ENCODE results near the gene SCUBE3.

The SCUBE3 gene

DNA sequence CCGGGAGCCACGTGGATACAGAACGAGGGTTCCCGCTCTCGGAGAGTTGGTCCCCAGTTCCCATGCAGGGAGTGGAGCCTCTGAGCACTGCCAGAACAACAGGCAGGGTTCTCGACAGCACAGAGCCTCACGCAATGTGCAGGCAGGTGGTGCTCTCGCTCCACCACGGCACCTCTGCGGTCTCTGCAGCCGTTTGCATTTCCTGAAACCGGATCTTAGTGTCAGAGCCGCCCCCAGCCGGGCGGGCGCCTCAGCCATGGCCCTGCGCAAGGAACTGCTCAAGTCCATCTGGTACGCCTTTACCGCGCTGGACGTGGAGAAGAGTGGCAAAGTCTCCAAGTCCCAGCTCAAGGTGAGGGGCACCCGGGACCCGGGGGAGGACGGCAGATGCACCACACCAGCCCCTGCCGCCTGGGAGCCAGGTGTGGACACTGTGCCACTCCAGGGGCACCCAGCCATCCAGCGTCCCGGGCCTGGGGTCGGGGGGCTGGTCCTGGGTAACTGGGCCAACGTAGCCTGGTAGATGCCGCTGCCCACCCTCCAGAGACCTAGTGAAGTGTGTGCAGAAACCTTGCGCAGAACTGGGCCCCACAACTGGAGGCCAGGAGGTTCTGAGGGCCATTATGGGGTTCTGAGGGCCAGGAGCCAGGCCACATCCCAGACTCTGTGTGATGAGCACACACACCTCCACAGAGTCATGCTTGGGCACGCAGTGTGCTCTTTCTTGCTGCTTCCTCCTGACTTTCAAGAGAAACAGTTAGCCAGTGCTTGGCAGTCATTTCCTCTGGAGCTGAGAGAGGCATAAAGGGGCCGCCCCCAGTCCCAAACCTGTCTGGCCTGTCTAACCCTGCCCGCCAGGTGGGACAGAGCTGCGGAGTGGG is 84.1 kb downstream of the SCUBE3 start, which contains the start of gene DEF6:
DEF6 (plus strand) TSS at position 218 of the 881 bp plus-strand sequence; CDS start at position 257, 39 bp downstream.
- no peak within 1 kb of the TSS for H3K27ac ChIP-seq (ENCODE audit: low read depth, low read length)
- peak within 1 kb of the TSS; percentile 38 for H2AFZ ChIP-seq (ENCODE audit: insufficient read depth, low read length, poor library complexity)
- H2BK120ac ChIP-seq (ENCODE audit: insufficient read depth, low read length, poor library complexity), result peak within 1 kb of the TSS; percentile 30
- peaks cover 4% of the 10 kb centered on the region for H3K79me1 ChIP-seq (ENCODE audit: low read length)
- H3K9ac ChIP-seq (ENCODE audit: low read length), result peak within 1 kb of the TSS; percentile 2
- peaks cover 11% of the 10 kb centered on the region in 2 experiments for H3K4me1 ChIP-seq (ENCODE audit: control insufficient read depth in 1 of 2, insufficient read depth in 2 of 2, low read length in 2 of 2)
- H3K23ac ChIP-seq (ENCODE audit: low read length), result no peak within 1 kb of the TSS
- peaks cover 8 to 14% of the 10 kb centered on the region in 2 experiments for H3K36me3 ChIP-seq (ENCODE audit: control insufficient read depth in 1 of 2, insufficient read depth in 2 of 2, low read length in 2 of 2)
- H4K8ac ChIP-seq (ENCODE audit: low read depth, low read length), result peak within 1 kb of the TSS; percentile 84
- WGBS (ENCODE audit: extremely low coverage, insufficient coverage, insufficient read length), result no CpG with 5 or more reads among the region's 35 CpGs
- peaks cover 3% of the 10 kb centered on the region for H3K79me2 ChIP-seq (ENCODE audit: control insufficient read depth, insufficient read depth, low read length, poor library complexity)
- H3K4me3 ChIP-seq (ENCODE audit: low read depth, low read length), result peak within 1 kb of the TSS; percentile 45
- H3K18ac ChIP-seq (ENCODE audit: low read length), result peak within 1 kb of the TSS; percentile 69
- peak; percentile 92 to 94 for DNase-seq
- H3K9me3 ChIP-seq (ENCODE audit: insufficient read depth, low read depth, low read length), result no peaks in the 10 kb centered on the region
- H2BK5ac ChIP-seq (ENCODE audit: low read depth, low read length, poor library complexity), result peak within 1 kb of the TSS; percentile 19
- H3K14ac ChIP-seq (ENCODE audit: low read length), result peak within 1 kb of the TSS; percentile 65
- H3K27me3 ChIP-seq (ENCODE audit: insufficient read depth, low read length), result no peaks in the 10 kb centered on the region
- H2AK5ac ChIP-seq (ENCODE audit: low read length), result peak within 1 kb of the TSS; percentile 19
- peak within 1 kb of the TSS; percentile 38 for H2BK12ac ChIP-seq (ENCODE audit: low read length)
- peak within 1 kb of the TSS; percentile 57 for H3K4me2 ChIP-seq (ENCODE audit: low read length)
- H4K91ac ChIP-seq (ENCODE audit: low read depth, low read length), result peak within 1 kb of the TSS; percentile 75
- peak within 1 kb of the TSS; percentile 21 for H3K4ac ChIP-seq (ENCODE audit: low read depth, low read length)
- peak within 1 kb of the TSS; percentile 58 for H4K12ac ChIP-seq (ENCODE audit: low read depth, low read length)

DNA sequence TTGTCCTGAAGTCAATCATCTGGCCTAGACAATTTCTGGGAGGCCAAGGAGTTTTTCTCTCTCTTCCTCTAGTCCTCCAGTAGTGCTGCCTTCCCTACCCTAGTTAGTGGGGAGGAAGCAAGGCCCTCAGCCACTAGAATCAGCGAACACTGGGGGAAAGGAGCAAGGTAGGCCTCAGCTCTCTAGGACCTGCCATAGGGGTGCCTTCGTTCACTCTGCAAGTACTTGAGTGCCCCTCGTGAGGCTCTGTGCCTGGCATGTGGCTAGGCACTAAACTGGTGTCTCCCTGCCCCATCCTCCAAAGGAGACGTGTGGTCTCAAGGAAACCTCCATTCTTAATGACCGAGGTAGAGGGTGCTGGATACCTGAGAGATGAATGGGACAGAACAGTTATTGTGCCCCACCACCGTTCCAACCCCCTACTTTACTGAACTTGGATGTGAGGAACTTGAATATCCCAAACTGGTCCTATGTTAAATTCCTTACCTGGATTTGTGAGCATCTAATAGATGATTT is 84.9 kb downstream of the SCUBE3 start:
- Histone ChIP-seq H3K4me2 (ENCODE audit: low read length) (no peak overlapping the region), H2BK12ac (ENCODE audit: low read length) (no peak overlapping the region), H3K27me3 (ENCODE audit: insufficient read depth, low read length) (no peaks in the 10 kb centered on the region), H2BK5ac (ENCODE audit: low read depth, low read length, poor library complexity) (no peak overlapping the region), H3K23ac (ENCODE audit: low read length) (no peak overlapping the region), H2BK120ac (ENCODE audit: insufficient read depth, low read length, poor library complexity) (no peak overlapping the region), H3K9me3 (ENCODE audit: insufficient read depth, low read depth, low read length) (no peaks in the 10 kb centered on the region), H3K79me1 (ENCODE audit: low read length) (peaks cover 6% of the 10 kb centered on the region), H4K12ac (ENCODE audit: low read depth, low read length) (no peak overlapping the region), H3K4me1 (ENCODE audit: control insufficient read depth in 1 of 2, insufficient read depth in 2 of 2, low read length in 2 of 2) (peaks cover 13 to 14% of the 10 kb centered on the region in 2 experiments), H3K27ac (ENCODE audit: low read depth, low read length) (no peak overlapping the region), H2AK5ac (ENCODE audit: low read length) (no peak overlapping the region), H3K4ac (ENCODE audit: low read depth, low read length) (no peak overlapping the region), H4K8ac (ENCODE audit: low read depth, low read length) (no peak overlapping the region), H3K36me3 (ENCODE audit: control insufficient read depth in 1 of 2, insufficient read depth in 2 of 2, low read length in 2 of 2) (peaks cover 8 to 12% of the 10 kb centered on the region in 2 experiments), H2AFZ (ENCODE audit: insufficient read depth, low read length, poor library complexity) (no peak overlapping the region), H3K14ac (ENCODE audit: low read length) (no peak overlapping the region), H3K9ac (ENCODE audit: low read length) (no peak overlapping the region), H4K91ac (ENCODE audit: low read depth, low read length) (no peak overlapping the region), H3K18ac (ENCODE audit: low read length) (no peak overlapping the region), H3K79me2 (ENCODE audit: control insufficient read depth, insufficient read depth, low read length, poor library complexity) (peaks cover 3% of the 10 kb centered on the region), H3K4me3 (ENCODE audit: low read depth, low read length) (no peak overlapping the region)
- no CpG with 5 or more reads among the region's 6 CpGs for WGBS (ENCODE audit: extremely low coverage, insufficient coverage, insufficient read length)
- DNase-seq, result no peak

DNA sequence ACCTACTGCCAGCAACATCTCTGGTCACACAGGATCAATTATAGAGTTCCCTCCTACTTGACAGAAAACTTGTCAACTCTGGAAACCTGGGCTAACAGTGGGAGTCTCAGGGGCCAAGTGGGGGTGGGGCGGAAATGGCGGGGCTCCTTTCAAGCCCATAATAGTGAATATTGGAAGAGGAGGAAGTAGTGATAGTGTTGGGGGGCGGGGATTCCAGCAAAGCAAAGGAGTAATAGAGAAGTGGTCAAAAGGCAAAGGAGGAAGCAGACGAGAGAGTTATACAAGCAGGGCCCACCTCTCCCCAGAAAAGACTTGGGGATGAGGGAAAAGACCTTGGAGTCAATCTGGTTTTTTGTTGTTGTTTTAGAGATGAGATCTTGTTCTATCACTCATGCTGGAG is 85.9 kb downstream of the SCUBE3 start:
- no peak overlapping the region for H2BK120ac ChIP-seq (ENCODE audit: insufficient read depth, low read length, poor library complexity)
- H4K8ac ChIP-seq (ENCODE audit: low read depth, low read length), result no peak overlapping the region
- H3K27ac ChIP-seq (ENCODE audit: low read depth, low read length), result no peak overlapping the region
- no peak overlapping the region for H3K4me2 ChIP-seq (ENCODE audit: low read length)
- no peak overlapping the region for H2AK5ac ChIP-seq (ENCODE audit: low read length)
- H3K4me1 ChIP-seq (ENCODE audit: control insufficient read depth in 1 of 2, insufficient read depth in 2 of 2, low read length in 2 of 2), result peaks cover 14 to 15% of the 10 kb centered on the region in 2 experiments
- no peak overlapping the region for H4K91ac ChIP-seq (ENCODE audit: low read depth, low read length)
- H3K4me3 ChIP-seq (ENCODE audit: low read depth, low read length), result no peak overlapping the region
- no peak overlapping the region for H3K14ac ChIP-seq (ENCODE audit: low read length)
- peaks cover 3% of the 10 kb centered on the region for H3K79me2 ChIP-seq (ENCODE audit: control insufficient read depth, insufficient read depth, low read length, poor library complexity)
- no peak overlapping the region for H3K4ac ChIP-seq (ENCODE audit: low read depth, low read length)
- peaks cover 6% of the 10 kb centered on the region for H3K79me1 ChIP-seq (ENCODE audit: low read length)
- no peak for DNase-seq
- H3K9ac ChIP-seq (ENCODE audit: low read length), result no peak overlapping the region
- H3K18ac ChIP-seq (ENCODE audit: low read length), result no peak overlapping the region
- H3K36me3 ChIP-seq (ENCODE audit: control insufficient read depth in 1 of 2, insufficient read depth in 2 of 2, low read length in 2 of 2), result peaks cover 8 to 9% of the 10 kb centered on the region in 2 experiments
- H2BK5ac ChIP-seq (ENCODE audit: low read depth, low read length, poor library complexity), result no peak overlapping the region
- no CpG with 5 or more reads among the region's 4 CpGs for WGBS (ENCODE audit: extremely low coverage, insufficient coverage, insufficient read length)
- H4K12ac ChIP-seq (ENCODE audit: low read depth, low read length), result no peak overlapping the region
- no peaks in the 10 kb centered on the region for H3K9me3 ChIP-seq (ENCODE audit: insufficient read depth, low read depth, low read length)
- no peaks in the 10 kb centered on the region for H3K27me3 ChIP-seq (ENCODE audit: insufficient read depth, low read length)
- H2AFZ ChIP-seq (ENCODE audit: insufficient read depth, low read length, poor library complexity), result no peak overlapping the region
- H3K23ac ChIP-seq (ENCODE audit: low read length), result no peak overlapping the region
- H2BK12ac ChIP-seq (ENCODE audit: low read length), result no peak overlapping the region

DNA sequence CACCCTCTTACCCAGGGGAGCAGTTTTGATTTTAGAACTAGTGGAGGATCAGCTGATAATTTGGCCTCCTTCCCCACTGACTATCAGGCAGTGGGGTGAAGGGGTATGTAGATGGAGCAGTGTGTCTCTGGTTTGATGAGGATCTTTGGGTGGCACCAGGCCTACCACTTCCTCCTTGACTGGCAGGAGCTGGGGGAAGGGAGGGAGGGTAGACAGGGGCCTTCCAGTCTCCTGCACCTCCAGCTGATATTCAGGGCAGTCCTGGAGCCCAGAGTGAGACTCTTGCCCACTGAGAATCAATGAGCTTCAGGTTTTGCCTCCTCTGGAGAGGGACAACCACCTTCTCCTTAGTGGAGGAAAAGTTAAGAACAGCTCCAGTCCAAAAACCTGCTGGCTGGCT is 87.1 kb downstream of the SCUBE3 start:
- no peak overlapping the region for H3K9ac ChIP-seq (ENCODE audit: low read length)
- H4K12ac ChIP-seq (ENCODE audit: low read depth, low read length), result no peak overlapping the region
- no peak overlapping the region for H3K4me2 ChIP-seq (ENCODE audit: low read length)
- H3K27ac ChIP-seq (ENCODE audit: low read depth, low read length), result no peak overlapping the region
- no peak overlapping the region for H2BK120ac ChIP-seq (ENCODE audit: insufficient read depth, low read length, poor library complexity)
- H3K9me3 ChIP-seq (ENCODE audit: insufficient read depth, low read depth, low read length), result no peaks in the 10 kb centered on the region
- H3K23ac ChIP-seq (ENCODE audit: low read length), result no peak overlapping the region
- no peaks in the 10 kb centered on the region for H3K36me3 ChIP-seq (ENCODE audit: control insufficient read depth in 1 of 2, insufficient read depth in 2 of 2, low read length in 2 of 2)
- DNase-seq, result no peak
- H3K14ac ChIP-seq (ENCODE audit: low read length), result no peak overlapping the region
- H3K18ac ChIP-seq (ENCODE audit: low read length), result no peak overlapping the region
- H2BK12ac ChIP-seq (ENCODE audit: low read length), result no peak overlapping the region
- H2AFZ ChIP-seq (ENCODE audit: insufficient read depth, low read length, poor library complexity), result no peak overlapping the region
- H3K27me3 ChIP-seq (ENCODE audit: insufficient read depth, low read length), result no peaks in the 10 kb centered on the region
- no peak overlapping the region for H2BK5ac ChIP-seq (ENCODE audit: low read depth, low read length, poor library complexity)
- H4K8ac ChIP-seq (ENCODE audit: low read depth, low read length), result no peak overlapping the region
- no peak overlapping the region for H2AK5ac ChIP-seq (ENCODE audit: low read length)
- no peak overlapping the region for H4K91ac ChIP-seq (ENCODE audit: low read depth, low read length)
- H3K79me1 ChIP-seq (ENCODE audit: low read length), result peaks cover 6% of the 10 kb centered on the region
- H3K4me3 ChIP-seq (ENCODE audit: low read depth, low read length), result no peak overlapping the region
- H3K79me2 ChIP-seq (ENCODE audit: control insufficient read depth, insufficient read depth, low read length, poor library complexity), result peaks cover 3% of the 10 kb centered on the region
- H3K4ac ChIP-seq (ENCODE audit: low read depth, low read length), result no peak overlapping the region
- peaks cover 14 to 15% of the 10 kb centered on the region in 2 experiments for H3K4me1 ChIP-seq (ENCODE audit: control insufficient read depth in 1 of 2, insufficient read depth in 2 of 2, low read length in 2 of 2)

Data from trophoblast cell (in vitro differentiated cells and primary cell).